ENCODE results near the gene SERINC5. TPM values are rescaled to one million over a fixed set of nuclear protein-coding genes. Genes with fewer than 3 reads are reported as not detected.

SERINC5 gene
- total and polyA plus RNA-seq, 2 of the 4 experiments (the other 2 are of a cell fraction): 5.0 to 8.1 TPM

DNA sequence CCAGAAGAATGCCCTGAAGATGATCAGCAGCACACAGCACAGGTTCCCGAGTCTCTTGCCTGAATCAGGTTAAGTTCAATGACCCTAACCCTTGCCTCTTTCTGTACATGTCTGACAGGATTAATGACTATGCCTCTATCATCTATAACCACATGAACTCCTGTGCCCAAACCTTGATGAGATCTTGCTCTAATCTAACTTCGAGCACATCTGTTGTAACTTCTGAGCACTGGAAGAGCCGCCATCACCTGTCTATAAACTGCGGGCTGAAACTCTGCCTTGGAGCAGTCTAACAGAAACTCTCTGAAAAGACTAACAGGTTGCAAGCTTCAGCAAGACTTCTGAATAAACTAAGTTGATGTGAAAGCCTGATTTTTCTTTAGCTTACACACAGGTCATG lies 44.5 kb downstream of the SERINC5 start:
- H3K27me3 ChIP-seq (ENCODE audit: control insufficient read depth, insufficient read depth, low read length): no peaks in the 10 kb centered on the region
- H4K8ac ChIP-seq (ENCODE audit: low read depth in 2 of 2, low read length in 2 of 2): no peak overlapping the region
- no peak overlapping the region for H2BK20ac ChIP-seq (ENCODE audit: low read depth, low read length)
- dilution Hi-C loops (cut with HindIII; ENCODE audit: low sequenced_read_pairs, unreplicated experiment): no loop called here
- peaks cover 8 to 11% of the 10 kb centered on the region in 2 experiments for H3K79me1 ChIP-seq (ENCODE audit: low read depth in 1 of 2, low read length in 2 of 2)
- H3K56ac ChIP-seq (ENCODE audit: extremely low read depth, insufficient read depth, low read length): no peak overlapping the region
- no peak overlapping the region for H2AK9ac ChIP-seq (replicated peaks; ENCODE audit: low read depth, low read length, poor library complexity)
- 20% methylated on average over 1 of the region's 4 CpGs; no CpG with 5 or more reads in 1 of the 2 experiments for WGBS, 2 experiments (ENCODE audit: extremely low coverage in 2 of 2, insufficient read length in 1 of 2)
- BruUV-seq (replicated peaks): no TSS peak
- H3K4me3 ChIP-seq (ENCODE audit: insufficient read depth, low read depth, low read length): no peak overlapping the region
- no peak overlapping the region for H4K5ac ChIP-seq (ENCODE audit: low read depth, low read length)
- H2AK5ac ChIP-seq (ENCODE audit: low read depth, low read length): no peak overlapping the region
- H2BK120ac ChIP-seq (ENCODE audit: low read depth, low read length): no peak overlapping the region
- ChIA-PET CTCF (no interaction called here), POLR2A (ENCODE audit: unreplicated experiment) (no interaction called here)
- H3K9me3 ChIP-seq (ENCODE audit: control insufficient read depth, insufficient read depth, low read length): no peaks in the 10 kb centered on the region
- H3K27ac ChIP-seq (ENCODE audit: insufficient read depth, low read length): no peak overlapping the region
- H3K23ac ChIP-seq (ENCODE audit: low read depth, low read length): no peak overlapping the region
- no peak overlapping the region for H3K9ac ChIP-seq (ENCODE audit: low read depth, low read length)
- H3K14ac ChIP-seq (replicated peaks; ENCODE audit: low read depth, low read length): no peak overlapping the region
- DNase-seq: no peak
- TF ChIP-seq RCOR1 (IDR thresholded peaks at IDR 0.05; ENCODE audit: insufficient replicate concordance, low read length): no peak
- H4K20me1 ChIP-seq (ENCODE audit: insufficient read depth, low read length): no peaks in the 10 kb centered on the region
- intact Hi-C loops (cut with micrococcal nuclease): no loop called here
- peaks cover 2% of the 10 kb centered on the region; the same call in 1 of the 2 replicates for H3K4me1 ChIP-seq (ENCODE audit: control insufficient read depth, insufficient read depth, low read length)
- no peak overlapping the region for H2BK5ac ChIP-seq (ENCODE audit: low read depth, low read length, poor library complexity, severe bottlenecking)
- no peaks in the 10 kb centered on the region for H3K36me3 ChIP-seq (ENCODE audit: control insufficient read depth, insufficient read depth, low read length)
- in situ Hi-C loops (cut with MboI; ENCODE audit: low sequenced_read_pairs): no loop called here
- no peak overlapping the region for H3K4ac ChIP-seq (ENCODE audit: low read depth, low read length)
- H2BK15ac ChIP-seq (ENCODE audit: low read depth, low read length): no peak overlapping the region
- no peak overlapping the region for H2AFZ ChIP-seq (replicated peaks; ENCODE audit: low read length, poor library complexity)
- no peak overlapping the region for H4K91ac ChIP-seq (ENCODE audit: insufficient read depth, low read depth, low read length)
- no peaks in the 10 kb centered on the region; the same call in 1 of the 2 replicates for H3K9me1 ChIP-seq (ENCODE audit: insufficient read depth, low read length)
- ATAC-seq (ENCODE audit: low read depth): no peak
- H3K4me2 ChIP-seq (ENCODE audit: low read depth, low read length): no peak overlapping the region
- H3K18ac ChIP-seq (ENCODE audit: low read depth, low read length): no peak overlapping the region
